ENCODE data around the gene FBXL20.
A peak's percentile ranks its signal among the peaks of the same experiment; 100 is the strongest.

DNA sequence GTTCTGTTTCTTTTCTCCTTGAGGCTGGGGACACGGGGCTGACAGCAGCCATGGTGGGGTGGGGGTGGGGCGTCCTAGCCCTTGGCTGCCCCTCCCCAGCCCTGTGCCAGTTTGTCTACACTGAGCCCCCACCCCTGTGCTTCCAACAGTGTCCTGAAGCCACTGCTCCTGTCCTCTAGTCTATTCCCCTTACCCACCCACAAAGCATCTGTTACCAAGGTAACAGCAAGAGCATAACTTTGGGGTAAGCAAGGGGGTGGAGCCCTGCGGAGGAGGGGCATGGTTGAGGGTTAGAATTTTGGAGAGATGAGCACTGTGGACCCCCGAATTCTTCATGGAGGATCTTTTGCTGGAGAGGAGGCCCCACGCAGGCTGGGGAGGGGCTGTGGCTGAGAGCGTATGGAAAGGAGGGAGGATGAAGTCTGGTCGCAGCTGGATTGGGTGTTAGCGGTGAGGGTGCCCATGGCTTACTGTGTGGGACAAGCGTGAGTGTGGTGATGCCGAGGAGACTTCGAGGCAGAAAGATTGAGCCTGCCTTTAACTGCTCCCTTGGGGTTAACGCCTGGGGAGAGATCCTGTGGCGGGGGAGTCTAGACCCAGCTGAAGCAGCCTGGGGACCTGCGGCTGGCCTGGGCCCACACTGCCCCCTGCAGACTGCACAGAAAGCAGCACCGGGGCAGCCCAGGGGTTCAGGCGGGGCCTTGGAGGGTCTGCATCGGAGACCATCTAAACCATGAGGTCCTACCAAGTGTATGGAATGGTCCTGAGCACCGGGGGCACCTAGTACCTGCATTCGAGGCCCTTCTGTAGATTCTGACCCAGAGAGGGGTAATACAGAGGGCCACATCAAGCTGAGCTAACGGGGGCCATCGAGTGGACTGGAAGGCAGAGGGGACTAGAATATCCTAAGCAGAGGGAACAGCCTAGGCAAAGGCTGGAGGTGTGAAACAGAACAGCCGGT is 169.6 kb downstream of the FBXL20 start:
- TF ChIP-seq, protein P1, sequence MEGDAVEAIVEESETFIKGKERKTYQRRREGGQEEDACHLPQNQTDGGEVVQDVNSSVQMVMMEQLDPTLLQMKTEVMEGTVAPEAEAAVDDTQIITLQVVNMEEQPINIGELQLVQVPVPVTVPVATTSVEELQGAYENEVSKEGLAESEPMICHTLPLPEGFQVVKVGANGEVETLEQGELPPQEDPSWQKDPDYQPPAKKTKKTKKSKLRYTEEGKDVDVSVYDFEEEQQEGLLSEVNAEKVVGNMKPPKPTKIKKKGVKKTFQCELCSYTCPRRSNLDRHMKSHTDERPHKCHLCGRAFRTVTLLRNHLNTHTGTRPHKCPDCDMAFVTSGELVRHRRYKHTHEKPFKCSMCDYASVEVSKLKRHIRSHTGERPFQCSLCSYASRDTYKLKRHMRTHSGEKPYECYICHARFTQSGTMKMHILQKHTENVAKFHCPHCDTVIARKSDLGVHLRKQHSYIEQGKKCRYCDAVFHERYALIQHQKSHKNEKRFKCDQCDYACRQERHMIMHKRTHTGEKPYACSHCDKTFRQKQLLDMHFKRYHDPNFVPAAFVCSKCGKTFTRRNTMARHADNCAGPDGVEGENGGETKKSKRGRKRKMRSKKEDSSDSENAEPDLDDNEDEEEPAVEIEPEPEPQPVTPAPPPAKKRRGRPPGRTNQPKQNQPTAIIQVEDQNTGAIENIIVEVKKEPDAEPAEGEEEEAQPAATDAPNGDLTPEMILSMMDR (optimal IDR thresholded peaks at IDR 0.05 in 1 of 3, IDR thresholded peaks at IDR 0.05 in 1 of 3, conservative IDR thresholded peaks at IDR 0.05 in 1 of 3; ENCODE audit: extremely low read depth in 1 of 3, insufficient read depth in 2 of 3, low read length in 3 of 3): peak; percentile 53 to 87 (median 71)
- no peak for TF ChIP-seq EZH2 (IDR thresholded peaks at IDR 0.05; ENCODE audit: low read length)
